ENCODE data around the gene ACIN1.

GRCh38 chr14:23137813-23138535 lies 43.0 kb upstream of the ACIN1 start:
- TF ChIP-seq, protein P1, sequence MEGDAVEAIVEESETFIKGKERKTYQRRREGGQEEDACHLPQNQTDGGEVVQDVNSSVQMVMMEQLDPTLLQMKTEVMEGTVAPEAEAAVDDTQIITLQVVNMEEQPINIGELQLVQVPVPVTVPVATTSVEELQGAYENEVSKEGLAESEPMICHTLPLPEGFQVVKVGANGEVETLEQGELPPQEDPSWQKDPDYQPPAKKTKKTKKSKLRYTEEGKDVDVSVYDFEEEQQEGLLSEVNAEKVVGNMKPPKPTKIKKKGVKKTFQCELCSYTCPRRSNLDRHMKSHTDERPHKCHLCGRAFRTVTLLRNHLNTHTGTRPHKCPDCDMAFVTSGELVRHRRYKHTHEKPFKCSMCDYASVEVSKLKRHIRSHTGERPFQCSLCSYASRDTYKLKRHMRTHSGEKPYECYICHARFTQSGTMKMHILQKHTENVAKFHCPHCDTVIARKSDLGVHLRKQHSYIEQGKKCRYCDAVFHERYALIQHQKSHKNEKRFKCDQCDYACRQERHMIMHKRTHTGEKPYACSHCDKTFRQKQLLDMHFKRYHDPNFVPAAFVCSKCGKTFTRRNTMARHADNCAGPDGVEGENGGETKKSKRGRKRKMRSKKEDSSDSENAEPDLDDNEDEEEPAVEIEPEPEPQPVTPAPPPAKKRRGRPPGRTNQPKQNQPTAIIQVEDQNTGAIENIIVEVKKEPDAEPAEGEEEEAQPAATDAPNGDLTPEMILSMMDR (conservative IDR thresholded peaks at IDR 0.05) = no peak
- TF ChIP-seq ZFX (IDR thresholded peaks at IDR 0.05) = no peak

All from C4-2B (cell line).